Measurements from ENCODE around the gene ANKRD13B.
A peak's percentile ranks its signal among the peaks of the same experiment; 100 is the strongest.

ANKRD13B gene

DNA sequence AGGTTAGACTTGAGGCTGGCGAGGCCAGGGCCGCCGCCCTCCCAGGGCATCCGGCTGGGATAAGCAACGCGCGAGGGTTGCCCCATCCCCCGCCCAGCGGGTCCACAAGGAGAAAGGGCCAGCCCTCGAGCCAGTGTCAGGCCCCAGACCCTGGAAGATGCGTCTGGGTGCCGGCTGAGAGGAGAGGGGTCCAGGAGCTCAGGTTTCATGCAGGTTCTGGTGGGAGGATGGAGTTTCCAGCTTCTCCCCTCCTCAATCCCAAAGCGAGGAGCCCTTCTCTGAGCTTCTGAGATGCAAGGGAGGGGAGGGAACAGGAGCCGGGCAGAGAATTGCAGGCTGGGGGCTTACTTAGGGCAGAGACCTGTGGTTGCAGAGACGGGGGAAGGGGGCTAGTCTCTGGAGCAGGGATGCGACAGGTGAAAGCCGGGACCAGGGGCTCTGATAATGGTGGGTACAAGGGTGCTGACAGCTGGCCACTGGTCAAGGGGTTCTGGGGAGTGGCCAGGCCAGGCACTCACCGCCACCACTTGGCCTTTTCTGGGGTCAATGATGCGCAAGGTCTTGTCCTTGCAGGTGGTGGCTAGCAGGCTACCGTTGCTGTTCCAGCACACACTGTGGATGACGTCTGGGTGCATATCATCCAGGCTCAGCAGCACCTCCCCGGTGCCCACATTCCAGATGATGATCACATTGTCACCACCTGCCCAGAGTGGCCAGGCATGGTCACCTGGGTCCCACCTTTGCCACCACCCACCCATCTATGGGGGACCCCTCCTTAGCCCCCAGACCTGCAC lies 25.5 kb downstream of the ANKRD13B start:
- no peak for DNase-seq

DNA sequence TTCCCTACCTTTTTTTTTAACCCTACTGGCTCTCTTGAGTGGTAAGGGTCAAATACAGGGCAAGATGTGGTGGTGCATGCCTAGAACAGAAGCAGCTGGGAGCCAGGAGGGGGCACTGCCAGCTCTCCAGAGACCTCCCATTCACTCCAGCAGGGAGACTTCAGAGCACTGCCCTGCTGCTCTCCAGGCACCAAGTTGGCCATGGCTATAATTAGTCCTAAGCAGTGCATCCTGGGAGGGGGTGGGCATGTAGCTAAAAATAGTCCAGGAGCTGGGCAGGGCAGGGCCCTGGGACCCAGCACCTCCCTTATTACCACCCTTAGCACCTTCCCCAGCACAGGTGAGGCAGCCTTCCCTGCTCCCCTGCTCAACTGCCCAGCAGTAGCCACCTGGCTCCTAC lies 26.3 kb downstream of the ANKRD13B start:
- DNase-seq, result no peak

DNA sequence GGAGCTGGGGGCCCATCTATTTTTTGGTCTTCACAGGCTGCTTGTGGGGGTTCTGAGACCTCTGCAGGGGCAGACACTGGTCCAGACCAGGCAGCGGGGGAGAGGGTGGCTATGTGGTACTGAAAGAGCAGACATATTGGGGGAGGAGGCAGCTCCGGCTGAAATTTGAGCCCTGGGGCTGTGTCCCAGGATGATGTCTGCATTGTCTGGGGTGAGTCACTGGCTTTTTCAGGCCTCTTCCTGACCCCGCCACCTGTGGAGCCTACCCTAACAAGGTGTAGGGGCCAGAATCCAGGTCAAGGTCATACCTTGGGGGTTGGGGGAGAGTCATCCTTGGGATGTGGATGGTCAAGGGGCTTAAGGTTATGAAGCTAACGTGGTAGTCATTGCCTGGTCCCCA lies 27.3 kb downstream of the ANKRD13B start:
- no peak for DNase-seq

DNA sequence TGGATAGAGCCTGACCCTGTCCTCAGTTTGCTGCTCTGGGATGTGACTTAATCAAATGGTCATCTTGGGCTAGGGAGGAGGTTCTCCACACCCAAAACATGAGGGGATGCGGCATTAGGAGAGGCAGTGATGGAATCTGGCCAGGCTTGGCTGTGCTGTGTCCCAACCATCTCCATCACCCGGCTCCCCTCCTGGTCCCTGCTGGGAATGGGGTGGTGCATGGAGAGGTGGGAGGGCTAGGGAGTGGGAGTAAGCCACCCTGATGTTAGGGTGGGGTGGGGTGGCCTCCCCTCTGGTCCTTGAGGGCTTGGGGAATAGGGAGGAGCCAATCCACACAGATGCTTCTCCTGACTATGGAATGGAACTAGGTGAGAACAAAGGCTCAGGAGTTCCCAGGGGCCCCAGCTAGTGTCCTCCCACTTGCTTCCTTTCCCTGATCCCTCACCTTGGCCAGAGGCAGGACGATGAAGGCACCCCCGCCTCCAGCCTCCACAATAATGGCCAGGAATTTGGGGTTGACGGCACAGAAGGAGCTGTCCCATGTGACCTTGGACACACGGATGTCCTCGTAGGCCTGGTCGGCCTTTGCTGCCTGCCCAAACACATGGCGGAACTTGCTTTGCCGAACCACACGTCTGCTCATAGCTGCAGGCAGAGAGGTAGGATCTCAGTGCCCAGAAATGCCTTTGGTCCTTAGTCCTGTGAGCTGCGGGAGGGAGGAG lies 28.0 kb downstream of the ANKRD13B start:
- DNase-seq, result no peak

DNA sequence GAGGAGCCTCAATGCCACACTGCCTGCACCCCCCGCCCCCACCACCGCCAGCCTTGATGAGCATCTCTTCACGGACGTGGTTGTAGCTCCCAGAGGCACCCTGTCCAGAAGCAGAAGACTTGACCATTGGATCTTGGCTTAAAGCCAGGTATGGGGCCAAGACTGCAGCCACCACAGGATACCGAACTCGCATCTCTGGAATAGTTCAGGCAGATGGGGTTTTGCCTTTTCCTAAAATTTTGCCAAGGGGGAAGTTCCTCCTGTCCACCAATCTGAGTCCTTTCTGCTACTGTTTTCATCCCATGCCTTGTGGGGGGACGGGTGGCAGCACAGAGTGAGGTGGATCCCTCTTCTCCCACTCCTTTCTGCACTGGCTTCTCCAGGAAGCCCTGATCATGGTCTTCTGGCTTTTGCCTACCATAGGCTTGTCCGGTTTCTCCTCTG lies 28.8 kb downstream of the ANKRD13B start:
- DNase-seq, result no peak

DNA sequence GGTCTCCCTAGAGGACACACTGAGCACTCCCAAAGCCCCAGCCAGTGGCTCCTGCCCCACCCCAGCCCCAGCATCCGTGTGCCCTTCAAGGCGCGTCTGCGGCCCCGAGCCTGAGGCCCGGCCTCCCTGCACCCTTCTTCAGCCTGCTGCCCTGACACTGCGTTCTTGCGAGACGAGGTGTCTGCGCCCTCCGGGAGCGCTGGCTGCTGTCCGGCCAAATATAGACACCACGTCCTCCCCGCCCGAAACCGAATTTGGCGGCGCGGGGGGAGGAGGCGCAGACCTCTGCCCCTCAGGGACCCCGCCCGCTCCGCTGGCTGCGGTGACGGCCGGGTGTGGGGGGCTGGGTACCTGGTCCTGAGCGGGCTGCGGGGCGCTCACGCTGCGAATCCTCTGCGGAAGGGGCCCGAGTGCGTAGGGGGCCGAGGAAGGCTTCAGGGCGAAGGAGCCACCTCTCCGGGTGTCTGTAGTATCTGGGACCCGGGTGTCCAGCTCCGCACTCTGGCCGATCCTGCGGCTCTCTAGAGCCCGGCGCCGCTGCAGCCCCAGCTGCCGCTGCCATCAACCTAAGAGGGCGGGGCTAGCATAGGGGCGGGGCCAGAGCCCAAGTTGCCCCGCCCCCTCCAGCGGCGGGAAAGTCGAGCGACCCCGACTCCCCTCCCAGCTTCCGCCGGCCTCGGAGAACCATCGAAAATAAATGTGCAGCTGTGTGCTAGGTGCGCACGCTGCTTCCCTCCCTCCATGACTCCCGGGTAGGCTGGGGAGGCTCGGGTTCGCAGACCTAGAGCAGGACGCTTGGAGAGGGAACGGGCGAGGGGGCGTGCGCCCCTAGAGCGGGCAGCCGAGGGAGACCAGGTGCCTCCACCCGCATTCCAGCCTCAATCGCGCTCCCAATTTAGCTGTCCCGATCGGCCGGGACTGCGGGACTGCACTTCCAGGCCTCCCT lies 29.7 kb downstream of the ANKRD13B start, which contains the start of gene CORO6:
CORO6 (minus strand) TSS at position 576 of the 946 bp plus-strand sequence. CDS start 1,491 bp downstream, outside the sequence.
- peak; percentile 76 for DNase-seq

DNA sequence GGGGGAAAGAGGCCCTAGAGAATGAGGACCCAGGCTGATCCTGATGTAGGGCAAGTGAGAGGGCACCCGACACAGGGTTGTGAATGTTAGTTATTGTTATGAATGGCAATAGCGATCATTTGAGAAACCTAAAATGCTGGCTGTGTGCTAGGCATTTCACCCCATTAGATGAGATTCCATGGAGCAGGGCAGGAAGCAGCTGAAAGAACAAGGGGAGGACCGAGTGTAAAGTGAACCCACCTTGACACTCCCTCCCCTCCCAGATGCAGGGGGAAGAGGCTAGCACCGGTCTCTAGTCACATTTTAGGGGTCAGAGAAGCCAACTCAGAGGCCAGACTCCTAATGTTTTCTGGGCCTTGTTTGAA lies 30.3 kb downstream of the ANKRD13B start:
- no peak for DNase-seq

DNA sequence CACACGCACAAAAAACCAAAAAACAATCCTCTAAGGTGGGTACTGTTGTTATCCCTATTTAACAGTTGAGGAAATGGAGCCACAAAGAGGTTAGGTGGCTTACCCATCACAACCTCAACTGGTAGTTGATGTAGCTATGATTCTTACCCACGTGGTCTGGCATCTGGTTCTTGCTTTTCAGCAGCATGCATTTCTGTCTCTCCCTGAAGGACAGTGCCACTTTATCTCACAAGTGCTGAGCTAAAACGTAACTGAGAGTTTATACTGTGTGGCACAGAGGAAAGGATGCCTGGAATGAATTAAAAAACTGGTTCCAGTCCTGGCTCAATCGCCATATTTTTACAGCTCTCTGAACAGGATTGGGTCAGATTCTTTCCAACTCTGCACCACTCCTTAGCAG lies 31.7 kb downstream of the ANKRD13B start:
- no peak for DNase-seq

DNA sequence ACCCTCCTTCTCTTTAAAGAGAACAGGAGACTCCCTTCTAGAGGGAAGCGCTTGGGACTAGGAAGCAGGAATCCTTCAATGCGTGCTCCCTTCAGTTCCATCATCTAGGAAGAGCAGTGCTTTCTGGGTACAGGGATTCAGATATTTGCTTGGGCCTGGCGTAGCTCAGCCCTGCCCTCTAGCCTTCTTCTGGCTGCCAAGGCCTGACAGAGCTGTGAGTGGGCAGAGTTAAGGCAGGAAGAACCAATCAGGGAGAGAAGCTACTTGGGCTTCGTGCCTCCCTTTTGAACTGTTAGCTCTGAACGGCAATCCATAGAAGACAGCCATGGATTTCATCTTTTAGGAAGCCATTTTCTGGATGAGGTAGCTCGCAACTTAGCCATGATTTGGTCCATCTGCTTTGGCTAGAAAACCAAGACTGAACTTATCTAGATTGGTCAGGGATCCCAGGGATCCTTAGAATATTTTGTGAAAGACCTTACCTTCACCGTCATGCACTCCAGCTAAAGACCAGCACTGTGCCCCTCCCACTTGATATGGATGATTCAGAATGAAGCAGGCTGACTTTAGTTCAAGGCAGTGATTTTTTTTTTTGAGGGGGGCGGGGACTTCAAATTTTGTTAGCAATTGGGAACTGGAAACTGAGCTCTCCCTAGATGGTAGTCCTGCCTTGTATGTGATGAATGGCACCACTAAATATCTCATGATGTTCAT lies 32.3 kb downstream of the ANKRD13B start:
- DNase-seq, result no peak

DNA sequence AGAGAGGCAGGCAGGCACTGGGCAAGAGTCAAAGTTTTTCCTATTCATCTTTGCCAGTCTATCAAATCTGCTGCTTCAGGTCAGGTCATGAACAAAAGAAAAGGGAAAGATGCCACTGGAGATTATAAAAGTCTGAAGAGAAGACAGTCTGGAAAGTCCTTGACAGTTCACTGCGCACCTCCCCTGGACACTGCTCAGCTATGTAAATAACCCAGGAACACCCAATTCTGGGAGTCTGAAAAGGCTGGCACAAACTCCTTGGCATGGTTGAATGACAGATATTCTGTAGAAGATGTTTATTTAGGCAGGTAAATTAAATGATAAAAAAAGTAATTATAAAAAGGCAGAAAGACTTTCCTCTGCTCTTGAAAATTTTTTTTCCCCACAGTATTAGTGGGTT lies 35.0 kb downstream of the ANKRD13B start:
- no peak for DNase-seq

DNA sequence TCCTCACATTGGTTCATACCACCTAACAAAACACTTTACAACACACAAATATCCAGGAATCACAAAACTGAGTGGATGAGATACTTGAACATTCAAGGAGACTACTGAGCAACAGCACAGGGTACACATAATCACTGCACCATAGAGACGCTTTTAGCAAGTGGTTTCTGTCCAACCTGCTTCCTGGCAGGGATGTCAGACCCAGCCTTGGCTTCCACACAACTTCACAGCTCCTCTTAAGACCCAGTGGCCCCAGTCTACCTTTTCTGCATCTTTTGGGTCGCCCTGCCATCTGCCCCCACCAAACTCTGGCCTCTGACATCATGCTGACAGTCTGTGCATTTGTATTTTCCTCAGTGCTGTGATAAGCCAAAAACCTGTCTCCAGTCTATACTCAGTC lies 35.7 kb downstream of the ANKRD13B start:
- no peak for DNase-seq

DNA sequence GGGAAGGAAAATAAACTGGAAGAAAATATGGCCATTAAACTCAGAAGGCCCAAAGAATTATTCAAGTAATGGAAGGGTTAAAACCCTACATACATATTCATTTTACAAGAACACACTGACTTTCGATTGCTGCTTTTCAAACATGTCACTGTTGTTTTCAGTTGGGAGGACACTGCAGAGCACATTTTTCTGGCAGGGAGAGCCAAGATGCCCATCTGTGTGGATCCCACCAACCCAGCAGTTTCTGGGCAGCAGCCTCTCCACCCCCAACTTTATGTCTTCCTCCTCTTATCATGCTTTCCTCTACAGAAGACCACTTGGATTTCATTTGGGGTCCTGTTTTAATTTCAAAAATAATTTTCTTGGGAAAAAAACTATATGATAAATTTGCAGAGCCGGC lies 36.9 kb downstream of the ANKRD13B start:
- no peak for DNase-seq

DNA sequence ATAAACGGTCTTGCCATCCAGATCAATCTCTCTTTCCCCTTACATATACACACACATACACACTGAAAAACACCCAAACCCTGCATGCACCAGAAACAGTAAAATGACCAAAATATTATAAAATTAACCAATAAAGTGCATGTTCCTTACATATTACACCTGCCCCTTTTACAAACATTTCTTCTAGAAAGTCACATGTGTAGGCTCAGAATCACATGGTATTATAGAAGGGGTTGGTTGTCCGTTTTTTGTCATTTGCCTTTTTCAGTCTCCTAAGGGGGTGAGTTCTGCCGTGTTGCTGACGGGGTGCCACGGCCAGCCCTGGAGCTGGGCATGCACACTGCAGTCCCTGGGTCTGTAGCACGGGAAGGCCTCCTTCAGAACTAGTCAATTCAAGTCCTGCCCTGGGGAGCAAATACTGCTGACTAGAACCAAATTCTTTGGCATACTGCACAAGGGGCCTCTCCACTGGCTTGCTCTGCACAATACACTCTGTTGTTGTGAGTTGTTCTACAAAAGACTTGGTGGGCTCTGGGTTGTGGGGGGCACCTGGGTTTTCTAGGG lies 37.8 kb downstream of the ANKRD13B start:
- no peak for DNase-seq

DNA sequence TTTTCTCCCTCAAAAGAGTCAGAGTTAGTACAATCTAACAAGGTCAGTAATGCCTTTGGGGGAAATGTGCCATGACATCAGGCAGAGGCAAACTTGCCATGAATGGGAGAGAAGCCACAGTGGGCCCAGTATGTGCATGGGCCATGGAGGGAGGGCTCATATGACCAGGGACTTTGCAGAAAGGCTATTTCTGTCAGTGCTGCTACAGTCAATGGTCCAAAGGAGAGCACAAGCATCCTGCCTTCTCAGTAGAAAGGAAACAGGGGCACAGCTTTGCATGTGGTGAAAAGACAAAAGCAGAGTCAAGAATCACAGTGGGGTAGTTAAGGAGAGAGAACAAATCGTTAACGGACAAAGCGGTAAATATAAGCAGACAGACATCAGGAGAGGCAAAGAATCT lies 41.0 kb downstream of the ANKRD13B start:
- no peak for DNase-seq

DNA sequence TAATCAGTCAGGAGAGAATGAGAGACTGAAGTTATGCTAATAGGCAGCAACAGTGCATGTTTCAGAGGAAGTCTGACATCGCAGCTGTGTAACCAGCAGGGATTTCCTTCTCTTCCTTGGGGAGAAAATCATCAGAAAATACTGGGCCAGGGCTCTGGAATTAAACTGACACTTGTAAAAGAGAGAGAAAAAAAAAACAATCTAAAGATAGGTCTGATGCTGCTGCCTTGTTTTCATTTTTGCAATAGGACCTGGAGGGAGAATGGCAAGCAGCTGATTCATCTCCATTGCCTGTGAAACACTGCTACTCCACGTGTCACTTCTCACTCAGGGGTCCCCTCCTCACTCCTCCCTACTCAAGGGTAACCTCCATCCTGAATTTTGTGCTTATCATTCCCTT lies 47.5 kb downstream of the ANKRD13B start:
- DNase-seq, result no peak

DNA sequence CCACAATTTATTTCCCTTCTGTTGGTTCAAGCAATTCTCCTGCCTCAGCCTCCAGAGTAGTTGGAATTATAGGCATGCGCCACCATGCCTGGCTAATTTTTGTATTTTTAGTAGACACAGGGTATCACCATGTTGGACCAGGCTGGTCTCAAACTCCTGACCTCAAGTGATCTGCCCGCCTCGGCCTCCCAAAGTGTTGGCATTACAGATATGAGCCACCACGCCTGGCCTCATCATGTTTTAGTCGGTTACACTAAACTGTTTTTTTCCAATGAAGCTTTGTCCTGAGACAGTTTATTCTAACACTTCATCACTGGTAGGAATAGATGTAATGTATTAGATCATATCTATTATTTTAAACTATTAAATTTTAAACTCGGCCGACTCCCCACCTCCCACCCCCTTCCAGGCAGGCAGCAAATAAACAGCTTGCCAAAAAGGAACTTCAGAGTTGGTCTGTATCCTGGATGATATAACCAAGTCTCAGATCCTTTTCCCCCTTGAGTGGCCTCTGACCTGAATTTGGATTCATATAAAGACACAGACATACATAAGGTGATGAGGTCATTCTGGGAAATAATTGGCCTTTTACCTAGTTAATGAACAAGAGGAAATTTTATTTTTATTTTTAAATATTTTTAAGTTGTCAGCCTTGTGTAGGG lies 48.2 kb downstream of the ANKRD13B start:
- no peak for DNase-seq

DNA sequence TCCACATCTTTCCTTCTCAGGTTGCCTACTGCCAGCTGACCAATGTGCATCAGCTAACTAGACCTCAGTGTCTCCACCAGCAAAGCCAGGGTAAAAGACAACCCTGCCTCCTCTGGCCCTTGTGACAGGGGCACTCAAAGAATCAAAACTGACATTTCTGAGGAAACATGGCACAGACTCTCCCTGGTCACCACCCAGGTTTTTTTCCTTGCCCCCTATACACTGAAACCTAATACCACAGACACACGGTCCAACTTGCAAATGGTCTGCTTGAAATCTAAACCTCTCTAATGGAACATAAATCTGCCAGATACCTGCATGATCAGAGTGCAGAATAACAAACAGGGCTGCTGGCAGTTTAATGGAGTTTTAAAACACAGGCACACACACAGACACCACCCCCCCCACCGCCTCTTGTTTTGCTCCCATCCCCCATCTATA lies 49.3 kb downstream of the ANKRD13B start:
- DNase-seq, result no peak

DNA sequence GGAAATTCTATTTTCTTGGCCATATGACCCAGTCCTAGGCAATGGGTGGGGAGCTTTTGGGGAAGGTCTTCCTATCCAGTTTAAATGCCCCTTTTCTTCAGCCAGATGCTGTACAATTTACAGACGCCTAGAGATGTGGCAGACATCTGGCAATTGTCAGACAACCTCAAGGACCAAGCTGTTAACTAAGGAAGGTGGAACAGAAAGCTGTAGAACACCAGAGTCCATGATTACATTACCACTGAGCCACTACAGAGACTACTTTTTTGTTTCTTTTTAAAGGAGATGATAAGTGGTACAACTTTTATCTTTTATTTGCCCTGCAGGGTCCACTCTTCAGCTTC lies 50.9 kb downstream of the ANKRD13B start:
- DNase-seq, result no peak

DNA sequence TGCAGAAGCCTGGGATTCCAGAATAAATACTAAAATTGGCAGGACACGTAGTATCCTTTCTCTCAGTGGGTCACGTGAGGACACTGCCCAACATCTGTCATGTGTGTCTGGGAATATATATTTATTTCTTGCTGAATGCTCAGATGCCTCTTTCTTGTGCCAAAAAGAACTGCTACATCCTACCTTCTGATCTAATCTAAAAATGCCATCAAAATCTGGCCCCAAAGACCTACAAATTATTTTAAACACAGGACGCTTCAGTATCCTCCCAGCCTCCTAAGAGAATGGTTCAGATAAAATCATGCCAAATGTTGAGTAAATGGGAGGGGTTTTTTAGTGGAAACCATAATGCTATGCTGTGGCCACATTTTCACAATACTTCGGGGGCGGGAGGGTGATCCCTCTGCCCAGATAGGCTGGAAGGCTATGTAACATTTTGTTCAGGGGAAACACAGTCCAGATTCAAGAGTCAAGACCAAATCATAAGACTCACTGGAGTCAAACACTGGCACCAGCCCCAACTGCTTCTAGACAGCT lies 52.7 kb downstream of the ANKRD13B start:
- peak; percentile 69 for DNase-seq

DNA sequence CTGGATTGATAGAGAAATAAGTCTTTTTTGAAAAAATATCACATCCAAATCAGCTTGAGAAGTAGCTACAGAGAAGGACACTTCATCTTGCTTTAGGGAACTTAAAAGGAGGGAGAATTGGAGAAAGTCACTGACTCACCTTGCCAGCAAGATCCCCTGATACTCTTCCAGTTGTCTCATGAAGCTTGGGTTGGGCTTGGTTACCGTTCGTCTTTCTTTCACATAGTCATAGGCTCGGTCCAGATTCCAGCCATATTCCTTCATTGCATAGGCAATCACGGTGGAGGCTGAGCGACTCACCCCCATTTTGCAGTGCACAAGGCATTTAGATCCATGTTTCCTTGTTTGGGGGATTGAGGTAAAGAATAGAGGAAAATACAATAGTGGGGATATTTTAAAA lies 55.1 kb downstream of the ANKRD13B start:
- no peak for DNase-seq

DNA sequence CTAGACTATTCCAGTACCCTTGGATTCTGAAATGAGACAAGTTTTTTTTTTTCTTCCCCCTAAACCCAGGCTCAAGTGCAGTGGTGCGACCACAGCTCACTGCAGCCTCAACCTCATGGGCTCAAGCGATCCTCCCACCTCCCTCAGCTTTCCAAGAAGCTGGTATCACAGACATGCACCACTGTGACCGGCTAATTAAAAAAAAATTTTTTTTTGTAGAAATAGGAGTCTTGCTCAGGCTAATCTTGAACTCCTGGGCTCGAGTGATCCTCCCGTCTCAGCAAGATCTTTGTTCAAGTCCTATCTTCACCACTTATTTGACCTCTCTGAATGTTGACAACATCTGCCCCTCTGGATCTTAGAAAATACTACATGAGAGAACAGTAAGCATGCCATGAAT lies 56.4 kb downstream of the ANKRD13B start:
- DNase-seq, result no peak

All from femur (tissue), 1 donor.